Endothelial cell of umbilical vein (primary cell): ENCODE results near the gene METTL1.

ENCODE experiments used
- GATA2 ChIP-seq: IDR thresholded peaks from 2 replicates; pipeline ENCODE4 v1.7.0; 2011; ENCODE audit warnings: low read depth, mild to moderate bottlenecking, moderate library complexity, mixed read lengths, low read length; ENCODE audit not compliant: insufficient read length, insufficient read depth
- TF ChIP-seq, protein P1 (sequence below), 2 donors: IDR thresholded peaks; 1 replicate in 1 of 2; 2 replicates in 1 of 2; pipeline ENCODE4 v1.5.1; 2011; ENCODE audit warnings: low read length in 2 of 2, mild to moderate bottlenecking in 2 of 2, moderate library complexity in 2 of 2, control low read depth in 1 of 2, inconsistent platforms in 1 of 2, low read depth in 1 of 2; ENCODE audit not compliant: insufficient read depth in 1 of 2; ENCODE audit errors: extremely low read depth in 1 of 2

DNA sequence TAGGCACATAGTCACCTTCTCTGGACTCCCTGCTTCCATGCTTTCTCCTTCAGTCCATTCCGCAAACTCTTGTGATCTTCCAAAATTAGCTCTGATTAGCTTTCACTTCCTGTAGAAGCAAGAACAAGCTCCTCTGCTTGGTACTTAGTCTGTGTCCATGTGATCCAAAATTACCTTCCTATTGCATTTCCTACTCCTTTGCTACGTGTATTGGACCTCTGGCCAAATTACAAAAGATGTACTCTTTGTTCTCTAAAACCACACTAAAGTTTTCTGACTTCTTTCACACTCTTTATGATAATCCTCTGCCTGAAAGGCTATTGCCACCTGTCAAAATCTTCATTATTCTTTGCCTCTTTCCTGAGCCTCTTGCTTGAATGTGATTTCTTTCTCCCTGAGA is 9.9 kb upstream of the METTL1 start:
- TF ChIP-seq, protein P1, sequence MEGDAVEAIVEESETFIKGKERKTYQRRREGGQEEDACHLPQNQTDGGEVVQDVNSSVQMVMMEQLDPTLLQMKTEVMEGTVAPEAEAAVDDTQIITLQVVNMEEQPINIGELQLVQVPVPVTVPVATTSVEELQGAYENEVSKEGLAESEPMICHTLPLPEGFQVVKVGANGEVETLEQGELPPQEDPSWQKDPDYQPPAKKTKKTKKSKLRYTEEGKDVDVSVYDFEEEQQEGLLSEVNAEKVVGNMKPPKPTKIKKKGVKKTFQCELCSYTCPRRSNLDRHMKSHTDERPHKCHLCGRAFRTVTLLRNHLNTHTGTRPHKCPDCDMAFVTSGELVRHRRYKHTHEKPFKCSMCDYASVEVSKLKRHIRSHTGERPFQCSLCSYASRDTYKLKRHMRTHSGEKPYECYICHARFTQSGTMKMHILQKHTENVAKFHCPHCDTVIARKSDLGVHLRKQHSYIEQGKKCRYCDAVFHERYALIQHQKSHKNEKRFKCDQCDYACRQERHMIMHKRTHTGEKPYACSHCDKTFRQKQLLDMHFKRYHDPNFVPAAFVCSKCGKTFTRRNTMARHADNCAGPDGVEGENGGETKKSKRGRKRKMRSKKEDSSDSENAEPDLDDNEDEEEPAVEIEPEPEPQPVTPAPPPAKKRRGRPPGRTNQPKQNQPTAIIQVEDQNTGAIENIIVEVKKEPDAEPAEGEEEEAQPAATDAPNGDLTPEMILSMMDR (IDR thresholded peaks at IDR 0.05; ENCODE audit: extremely low read depth in 1 of 2, insufficient read depth in 1 of 2, low read depth in 1 of 2, low read length in 2 of 2) = no peak
- no peak for TF ChIP-seq GATA2
